ENCODE measurements around the gene PXYLP1. TPM values are rescaled to one million over a fixed set of nuclear protein-coding genes. Genes with fewer than 3 reads are reported as not detected.
"Not testable (repeated sequence)": the region's sequence is repeated elsewhere in the genome, so short reads cannot be mapped to it uniquely, and the experiment has no call there.

The PXYLP1 gene
- total RNA-seq, 1 donor, result 6.5 TPM

- Histone ChIP-seq H4K20me1 (ENCODE audit: insufficient read depth, low read length) (no peaks in the 10 kb centered on the region), H3K4me2 (ENCODE audit: insufficient read depth, low read length) (no peak overlapping the region), H3K4me3 (ENCODE audit: insufficient read depth, low read length) (no peak overlapping the region), H3K36me3 (ENCODE audit: insufficient read depth, low read length) (no peaks in the 10 kb centered on the region), H3K27me3 (ENCODE audit: insufficient read depth, low read length) (peaks cover 4% of the 10 kb centered on the region), H2AFZ (ENCODE audit: low read length) (no peak overlapping the region), H3K9me3 (ENCODE audit: low read depth, low read length) (no peaks in the 10 kb centered on the region), H3K79me2 (ENCODE audit: insufficient read depth, low read length) (no peaks in the 10 kb centered on the region), H3K27ac (ENCODE audit: low read depth, low read length) (no peak overlapping the region), H3K4me1 (ENCODE audit: insufficient read depth, low read length) (no peaks in the 10 kb centered on the region)
- no peak for DNase-seq (ENCODE audit: insufficient read length, low spot score, missing footprints)
- TF ChIP-seq CTCF (IDR thresholded peaks at IDR 0.05; ENCODE audit: extremely low read depth, low read depth, low read length), result no peak
These were observed 28.9 kb upstream of the PXYLP1 start for GRCh38 chr3:141202682-141203081.

- H3K36me3 ChIP-seq (ENCODE audit: insufficient read depth, low read length), result no peaks in the 10 kb centered on the region
- DNase-seq (ENCODE audit: insufficient read length, low spot score, missing footprints), result no peak
- no peaks in the 10 kb centered on the region for H3K9me3 ChIP-seq (ENCODE audit: low read depth, low read length)
- peaks cover 3% of the 10 kb centered on the region for H3K27me3 ChIP-seq (ENCODE audit: insufficient read depth, low read length)
- no peaks in the 10 kb centered on the region for H4K20me1 ChIP-seq (ENCODE audit: insufficient read depth, low read length)
- no peaks in the 10 kb centered on the region for H3K79me2 ChIP-seq (ENCODE audit: insufficient read depth, low read length)
- H2AFZ ChIP-seq (ENCODE audit: low read length), result no peak overlapping the region
- TF ChIP-seq CTCF (IDR thresholded peaks at IDR 0.05; ENCODE audit: extremely low read depth, low read depth, low read length), result no peak
- H3K4me1 ChIP-seq (ENCODE audit: insufficient read depth, low read length), result no peaks in the 10 kb centered on the region
- H3K27ac ChIP-seq (ENCODE audit: low read depth, low read length), result no peak overlapping the region
- H3K4me2 ChIP-seq (ENCODE audit: insufficient read depth, low read length), result no peak overlapping the region
- H3K4me3 ChIP-seq (ENCODE audit: insufficient read depth, low read length), result no peak overlapping the region
These were observed 27.8 kb upstream of the PXYLP1 start for GRCh38 chr3:141203866-141204265.

GRCh38 chr3:141204343-141204742, 27.3 kb upstream of the PXYLP1 start:
- TF ChIP-seq CTCF (IDR thresholded peaks at IDR 0.05; ENCODE audit: extremely low read depth, low read depth, low read length), result no peak
- no peak overlapping the region for H3K4me3 ChIP-seq (ENCODE audit: insufficient read depth, low read length)

GRCh38 chr3:141211306-141211705, 20.3 kb upstream of the PXYLP1 start:
- H3K27me3 ChIP-seq (ENCODE audit: insufficient read depth, low read length); H2AFZ ChIP-seq (ENCODE audit: low read length); H3K36me3 ChIP-seq (ENCODE audit: insufficient read depth, low read length); H3K79me2 ChIP-seq (ENCODE audit: insufficient read depth, low read length); H3K4me2 ChIP-seq (ENCODE audit: insufficient read depth, low read length); H3K4me3 ChIP-seq (ENCODE audit: insufficient read depth, low read length); DNase-seq (ENCODE audit: insufficient read length, low spot score, missing footprints); H3K27ac ChIP-seq (ENCODE audit: low read depth, low read length); H3K4me1 ChIP-seq (ENCODE audit: insufficient read depth, low read length); H4K20me1 ChIP-seq (ENCODE audit: insufficient read depth, low read length); H3K9me3 ChIP-seq (ENCODE audit: low read depth, low read length): not testable (repeated sequence)

More at GRCh38 chr3:141204343-141204742, 27.3 kb upstream of the PXYLP1 start:
- Histone ChIP-seq H3K4me1 (ENCODE audit: insufficient read depth, low read length) (no peaks in the 10 kb centered on the region), H3K27ac (ENCODE audit: low read depth, low read length) (no peak overlapping the region), H3K9me3 (ENCODE audit: low read depth, low read length) (no peaks in the 10 kb centered on the region), H3K27me3 (ENCODE audit: insufficient read depth, low read length) (peaks cover 3% of the 10 kb centered on the region), H2AFZ (ENCODE audit: low read length) (no peak overlapping the region), H3K4me2 (ENCODE audit: insufficient read depth, low read length) (no peak overlapping the region), H3K36me3 (ENCODE audit: insufficient read depth, low read length) (no peaks in the 10 kb centered on the region), H4K20me1 (ENCODE audit: insufficient read depth, low read length) (no peaks in the 10 kb centered on the region), H3K79me2 (ENCODE audit: insufficient read depth, low read length) (no peaks in the 10 kb centered on the region)
- no peak for DNase-seq (ENCODE audit: insufficient read length, low spot score, missing footprints)

Data from osteoblast (primary cell).